Loucy (cell line): ENCODE results near the gene CLEC2L.

ENCODE experiments used
- EZH2phosphoT487 ChIP-seq: fragments of 200-600 bp; IDR thresholded peaks from 2 replicates; pipeline ENCODE4 v1.6.1; 2018; ENCODE audit warnings: antibody characterized with exemption, mild to moderate bottlenecking, moderate library complexity, borderline replicate concordance
- TF ChIP-seq, protein P1 (sequence below): fragments of 200-600 bp; sonication (generic); conservative IDR thresholded peaks from 2 replicates; pipeline ENCODE4 v1.5.1; 2014; ENCODE audit warnings: mild to moderate bottlenecking, antibody characterized with exemption, low read length

DNA sequence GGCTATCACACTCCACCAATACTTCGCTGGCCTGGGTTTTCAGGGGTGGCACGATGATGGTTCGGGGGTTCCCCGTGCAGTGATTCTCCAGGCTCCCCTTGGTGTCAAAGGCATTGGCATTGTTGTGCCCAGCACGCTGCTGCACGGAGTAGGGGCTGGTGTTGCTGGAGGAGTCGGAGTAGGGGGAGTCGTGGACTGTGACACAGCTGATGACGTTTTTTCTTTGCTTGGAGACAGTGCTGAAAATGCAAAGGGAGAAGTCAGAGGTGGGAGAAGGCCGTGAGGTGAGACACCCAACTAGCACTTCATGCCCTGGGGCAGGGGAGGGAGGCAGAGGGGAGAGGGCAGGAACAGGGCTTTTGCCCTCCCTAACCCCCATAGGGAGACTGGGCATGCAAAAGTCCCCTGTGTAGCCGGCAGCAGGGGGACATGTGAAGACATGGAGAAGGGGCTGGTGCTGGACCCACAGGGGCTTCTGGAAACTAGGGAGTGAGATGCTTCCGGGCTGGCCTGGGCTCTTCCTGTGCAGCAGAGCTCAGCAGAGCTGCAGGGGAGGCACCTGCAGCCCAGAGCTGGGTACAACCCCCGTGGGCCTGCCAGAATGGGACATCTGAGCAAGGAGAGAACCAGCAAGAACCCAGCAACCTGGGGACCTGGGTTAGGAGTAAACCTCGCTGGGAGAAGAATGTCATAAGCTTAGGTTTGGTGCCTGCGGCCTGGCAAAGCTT is 60.5 kb downstream of the CLEC2L start:
- TF ChIP-seq, protein P1, sequence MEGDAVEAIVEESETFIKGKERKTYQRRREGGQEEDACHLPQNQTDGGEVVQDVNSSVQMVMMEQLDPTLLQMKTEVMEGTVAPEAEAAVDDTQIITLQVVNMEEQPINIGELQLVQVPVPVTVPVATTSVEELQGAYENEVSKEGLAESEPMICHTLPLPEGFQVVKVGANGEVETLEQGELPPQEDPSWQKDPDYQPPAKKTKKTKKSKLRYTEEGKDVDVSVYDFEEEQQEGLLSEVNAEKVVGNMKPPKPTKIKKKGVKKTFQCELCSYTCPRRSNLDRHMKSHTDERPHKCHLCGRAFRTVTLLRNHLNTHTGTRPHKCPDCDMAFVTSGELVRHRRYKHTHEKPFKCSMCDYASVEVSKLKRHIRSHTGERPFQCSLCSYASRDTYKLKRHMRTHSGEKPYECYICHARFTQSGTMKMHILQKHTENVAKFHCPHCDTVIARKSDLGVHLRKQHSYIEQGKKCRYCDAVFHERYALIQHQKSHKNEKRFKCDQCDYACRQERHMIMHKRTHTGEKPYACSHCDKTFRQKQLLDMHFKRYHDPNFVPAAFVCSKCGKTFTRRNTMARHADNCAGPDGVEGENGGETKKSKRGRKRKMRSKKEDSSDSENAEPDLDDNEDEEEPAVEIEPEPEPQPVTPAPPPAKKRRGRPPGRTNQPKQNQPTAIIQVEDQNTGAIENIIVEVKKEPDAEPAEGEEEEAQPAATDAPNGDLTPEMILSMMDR, result no peak
- TF ChIP-seq EZH2phosphoT487, result no peak
